Activated CD4-positive, alpha-beta T cell treated with anti-CD3 and anti-CD28 coated beads, Interleukin-2, amount 50 U/mL, for 48 hours (primary cell): Measurements from ENCODE around the gene INCA1.

ENCODE experiments used
- DNase-seq, 2 experiments: peaks; one replicate each; pipeline ENCODE4 v3.0.0-alpha.2; 2020

INCA1 gene

DNA sequence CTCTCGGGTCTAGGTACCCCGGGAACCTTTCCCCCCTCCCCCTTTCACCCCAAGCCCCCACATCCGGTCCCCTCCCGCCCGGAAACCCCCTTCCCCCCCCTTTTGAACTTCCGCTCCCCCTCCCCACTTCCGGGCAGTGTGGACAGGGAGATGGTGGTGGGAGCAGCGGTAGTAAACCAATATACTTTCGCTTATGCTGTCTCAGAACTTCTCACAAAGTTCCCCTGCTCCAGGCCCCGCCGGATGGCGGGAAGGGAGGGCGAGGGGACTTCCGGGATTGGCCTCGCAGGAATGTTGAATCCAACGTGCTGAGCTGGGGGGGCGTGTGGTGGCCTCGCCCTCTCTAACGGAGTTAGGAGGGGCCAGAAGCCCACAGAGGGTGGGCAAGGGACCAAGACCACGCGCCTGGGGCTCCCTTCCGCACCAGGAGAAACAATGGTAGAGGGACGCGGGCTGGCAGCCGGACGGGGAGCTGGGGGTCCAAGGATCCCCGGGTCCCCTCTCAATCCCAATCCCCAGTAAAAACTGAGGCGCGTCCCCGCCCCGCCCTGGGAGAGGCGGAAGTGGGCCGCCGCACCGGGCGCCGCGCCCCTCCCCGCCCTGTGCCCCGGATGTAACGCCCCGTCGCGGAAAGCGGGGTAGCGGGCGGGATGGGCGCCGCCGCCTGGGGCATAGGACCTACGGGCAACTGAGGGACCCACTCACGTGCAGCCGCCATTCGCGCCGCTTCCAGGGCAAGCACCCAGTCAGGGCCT, 49.7 kb downstream of the INCA1 start:
- DNase-seq = peak; percentile 74 to 79

DNA sequence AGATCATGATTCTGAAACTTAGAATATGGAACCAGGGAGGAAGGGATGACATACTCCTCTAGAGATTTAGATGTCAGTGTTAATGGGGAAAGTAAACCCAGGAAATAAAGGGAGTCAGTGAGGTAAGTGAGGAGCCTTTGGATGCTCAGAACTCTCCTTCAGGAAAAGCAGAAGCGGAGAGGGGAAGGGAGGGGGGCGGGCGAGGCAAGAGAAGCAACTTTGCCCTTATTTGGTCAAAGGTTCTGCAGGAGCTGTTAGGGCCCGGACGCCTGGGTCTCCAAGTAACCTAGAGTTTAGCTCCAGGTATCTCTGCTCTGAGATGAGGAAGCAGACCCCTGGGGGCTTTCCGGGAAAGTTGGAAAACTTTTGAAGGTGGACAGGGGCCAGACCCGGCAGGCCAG, 50.3 kb downstream of the INCA1 start:
- DNase-seq = no peak

DNA sequence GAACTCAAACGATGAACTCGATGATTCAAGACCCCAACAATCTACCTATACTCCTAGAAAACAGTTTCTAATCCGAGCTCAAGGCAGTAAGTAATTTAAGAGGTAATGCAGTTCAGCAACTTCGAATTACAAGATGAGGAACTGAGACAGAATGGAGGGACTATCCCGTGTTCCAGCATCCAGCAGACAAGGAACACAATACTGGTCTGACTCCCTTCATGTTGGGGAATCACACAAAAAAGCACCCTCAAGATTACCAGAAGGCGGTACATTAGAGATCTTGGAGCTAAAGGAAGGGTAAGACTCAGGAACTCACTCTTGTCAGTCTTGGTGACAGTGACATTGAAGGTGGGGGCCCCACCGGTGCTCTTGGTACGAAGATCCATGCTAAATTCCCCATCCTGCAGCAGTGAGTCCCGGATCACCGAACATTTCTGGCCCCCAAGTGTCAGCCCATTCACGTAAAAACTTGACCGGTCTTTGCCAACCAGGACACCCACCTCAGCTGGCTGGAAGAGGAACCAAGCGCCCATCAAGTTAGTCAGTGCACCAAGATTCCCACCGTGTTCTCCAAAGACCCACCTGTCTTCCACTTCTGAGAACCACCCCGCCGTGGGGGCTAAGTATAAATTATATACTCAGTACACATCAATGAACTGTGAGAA, 50.9 kb downstream of the INCA1 start:
- peak in 1 of 2 experiments; percentile 24 for DNase-seq

DNA sequence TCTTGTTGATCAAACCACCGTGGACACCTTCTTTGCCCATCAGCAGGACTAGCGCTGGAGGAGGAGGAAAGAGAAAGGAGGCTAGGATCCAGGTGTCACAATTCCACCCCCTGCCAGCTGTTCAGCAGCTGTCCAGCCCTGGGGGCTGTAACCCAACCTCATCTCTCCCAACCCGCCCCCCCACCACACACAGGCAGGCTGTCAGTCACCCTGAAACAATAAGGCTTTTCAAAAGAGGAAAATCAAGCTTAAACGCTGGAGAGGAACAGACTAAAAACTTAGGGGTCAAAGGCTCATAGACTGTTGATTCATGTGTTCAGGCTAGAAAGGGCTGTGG, 51.4 kb downstream of the INCA1 start:
- DNase-seq = peak in 1 of 2 experiments; percentile 24

DNA sequence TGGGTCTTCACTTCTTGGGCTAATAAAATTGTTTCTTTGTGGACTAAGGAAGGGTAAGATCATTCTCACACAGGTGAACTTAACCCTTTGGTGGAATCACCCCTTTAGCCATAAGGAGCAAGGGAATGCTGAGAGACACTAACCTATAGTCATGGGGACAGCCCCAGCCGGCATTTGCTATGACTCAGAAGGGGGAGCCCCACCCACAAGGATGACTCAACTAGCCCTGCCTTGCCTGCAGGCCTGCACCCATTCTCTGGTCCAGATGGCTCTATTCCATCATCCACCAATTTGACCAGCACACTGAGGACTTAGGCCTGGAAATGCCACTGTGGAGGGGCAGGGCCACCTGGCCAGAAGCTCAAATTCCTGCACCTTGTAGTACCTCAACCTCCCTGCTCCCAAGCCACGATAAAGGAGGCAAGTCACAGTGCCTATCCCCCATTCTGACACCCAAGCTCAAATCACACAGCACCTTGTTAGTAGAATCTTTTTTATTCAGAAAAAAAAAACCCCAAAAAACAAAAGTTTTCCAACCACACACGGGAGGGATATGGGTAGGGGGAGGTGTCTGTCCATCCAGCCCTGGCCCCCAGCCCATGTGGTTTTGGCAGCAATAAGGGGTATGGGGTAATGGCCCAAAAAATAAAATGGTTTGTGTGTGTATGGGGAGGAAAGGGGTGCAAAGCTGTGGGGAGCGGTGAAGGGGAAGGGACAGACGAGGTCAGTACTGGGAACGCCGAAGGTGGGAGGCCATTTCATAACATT, 52.0 kb downstream of the INCA1 start:
- DNase-seq = peak; percentile 90 to 93

DNA sequence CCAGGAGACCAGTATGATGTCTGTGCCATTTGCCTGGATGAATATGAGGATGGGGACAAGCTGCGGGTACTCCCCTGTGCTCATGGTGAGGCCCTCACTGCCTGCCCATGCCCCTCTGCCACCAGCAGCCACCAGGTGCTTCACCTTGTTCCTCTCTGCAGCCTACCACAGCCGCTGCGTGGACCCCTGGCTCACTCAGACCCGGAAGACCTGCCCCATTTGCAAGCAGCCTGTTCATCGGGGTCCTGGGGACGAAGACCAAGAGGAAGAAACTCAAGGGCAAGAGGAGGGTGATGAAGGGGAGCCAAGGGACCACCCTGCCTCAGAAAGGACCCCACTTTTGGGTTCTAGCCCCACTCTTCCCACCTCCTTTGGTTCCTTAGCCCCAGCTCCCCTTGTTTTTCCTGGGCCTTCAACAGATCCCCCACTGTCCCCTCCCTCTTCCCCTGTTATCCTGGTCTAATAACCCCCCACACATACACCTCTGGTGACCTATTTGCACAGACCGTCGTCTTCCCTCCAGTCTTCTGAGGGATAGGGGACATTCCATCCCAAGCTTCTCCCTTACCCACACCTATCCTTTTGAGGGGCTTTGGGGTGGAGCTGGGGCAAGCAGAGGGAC, 52.7 kb downstream of the INCA1 start:
- DNase-seq = peak; percentile 51 to 59

DNA sequence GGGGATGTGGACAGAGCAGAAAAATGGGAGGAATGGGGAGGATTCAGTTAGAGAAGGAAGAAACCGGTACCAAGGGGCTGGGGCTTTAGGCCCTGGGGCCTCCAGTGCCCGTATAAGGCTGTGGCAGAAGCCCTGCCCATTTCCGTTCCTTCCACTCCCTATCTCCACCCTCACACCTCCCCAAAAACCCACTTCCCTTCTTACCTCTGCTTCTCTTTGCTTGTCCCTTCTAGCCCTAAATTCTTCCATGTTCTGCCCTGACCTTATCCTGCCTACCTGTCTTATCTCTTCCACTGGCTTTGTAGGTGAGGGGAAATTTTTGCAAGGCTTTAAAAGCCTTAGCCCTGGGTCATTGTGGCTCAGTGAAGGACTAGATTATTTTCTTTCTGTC, 53.2 kb downstream of the INCA1 start:
- DNase-seq = peak; percentile 61 to 71

DNA sequence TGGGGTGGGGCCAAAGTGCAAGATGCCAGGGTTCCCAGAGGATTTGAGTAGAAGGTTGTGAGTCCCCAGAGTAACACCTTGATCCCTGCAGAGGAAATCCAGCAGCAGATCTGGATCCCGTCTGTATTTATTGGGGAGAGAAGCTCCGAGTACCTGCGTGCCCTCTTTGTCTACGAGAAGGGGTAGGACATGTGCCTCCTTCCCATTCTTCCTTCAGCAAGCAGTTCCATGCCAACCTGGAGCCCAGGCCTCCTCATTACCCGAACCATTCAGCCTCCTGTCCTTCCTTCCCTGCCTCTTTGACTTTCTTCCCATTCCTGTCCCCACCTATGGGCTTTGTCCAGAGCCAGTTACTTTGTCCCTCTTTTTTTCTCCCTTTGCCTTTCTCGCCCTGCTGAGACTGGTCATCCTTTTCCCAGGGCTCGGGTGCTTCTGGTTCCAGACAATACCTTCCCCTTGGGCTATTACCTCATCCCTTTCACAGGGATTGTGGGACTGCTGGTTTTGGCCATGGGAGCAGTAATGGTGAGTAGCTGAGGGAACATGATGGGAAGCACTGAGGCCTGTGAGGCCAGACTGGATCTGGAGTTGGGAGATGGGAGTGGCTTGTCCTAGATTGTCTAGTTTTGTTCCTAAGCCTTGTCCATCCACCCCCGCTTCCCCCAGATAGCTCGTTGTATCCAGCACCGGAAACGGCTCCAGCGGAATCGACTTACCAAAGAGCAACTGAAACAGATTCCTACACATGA, 54.4 kb downstream of the INCA1 start:
- no peak for DNase-seq

DNA sequence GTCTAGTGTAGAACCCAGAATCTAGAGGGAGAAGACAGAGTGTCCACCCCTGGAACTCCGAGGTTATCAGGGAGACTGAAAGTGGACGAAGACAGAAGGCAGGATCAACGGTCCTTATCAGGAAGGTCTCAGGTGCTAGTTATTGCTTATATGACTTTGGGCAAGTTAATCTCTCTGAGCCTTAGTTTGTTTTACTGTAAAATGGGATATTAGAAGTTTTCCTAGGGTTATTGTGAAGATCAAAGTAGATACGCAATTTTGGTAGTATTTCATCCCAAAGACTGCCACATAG, 56.1 kb downstream of the INCA1 start:
- DNase-seq = no peak

DNA sequence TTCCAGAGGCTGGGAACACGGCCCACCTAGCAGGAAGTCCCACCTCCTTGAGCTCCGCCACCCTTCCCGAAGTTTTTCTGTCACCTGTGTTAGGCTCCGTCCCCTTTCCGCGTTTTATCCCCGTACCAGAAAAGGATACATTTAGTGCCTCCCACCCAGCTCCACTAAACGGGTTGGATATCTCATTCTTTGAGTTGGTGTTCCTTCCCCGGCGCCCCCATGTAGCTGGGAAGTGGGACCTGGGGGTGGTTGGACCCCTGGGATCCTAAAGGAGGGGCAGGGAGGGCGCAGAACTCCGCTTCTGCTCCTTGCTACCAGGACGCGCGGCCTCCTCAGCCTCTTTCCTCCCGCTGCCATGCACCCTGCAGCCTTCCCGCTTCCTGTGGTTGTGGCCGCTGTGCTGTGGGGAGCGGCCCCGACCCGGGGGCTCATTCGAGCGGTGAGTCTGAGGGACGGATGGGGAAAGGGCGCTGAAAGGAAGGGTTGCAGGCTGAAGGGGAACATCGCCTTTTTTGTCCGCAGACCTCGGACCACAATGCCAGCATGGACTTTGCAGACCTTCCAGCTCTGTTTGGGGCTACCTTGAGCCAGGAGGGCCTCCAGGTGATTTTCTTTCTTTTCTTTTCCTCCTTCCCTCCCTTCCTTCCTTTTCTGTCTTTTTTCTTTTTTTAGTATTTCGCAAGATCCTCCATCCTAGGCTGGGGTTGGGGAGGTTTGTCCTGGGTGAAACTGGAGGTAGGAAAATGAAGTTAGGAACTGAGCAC, 56.6 kb downstream of the INCA1 start:
- DNase-seq = peak; percentile 55 to 61

DNA sequence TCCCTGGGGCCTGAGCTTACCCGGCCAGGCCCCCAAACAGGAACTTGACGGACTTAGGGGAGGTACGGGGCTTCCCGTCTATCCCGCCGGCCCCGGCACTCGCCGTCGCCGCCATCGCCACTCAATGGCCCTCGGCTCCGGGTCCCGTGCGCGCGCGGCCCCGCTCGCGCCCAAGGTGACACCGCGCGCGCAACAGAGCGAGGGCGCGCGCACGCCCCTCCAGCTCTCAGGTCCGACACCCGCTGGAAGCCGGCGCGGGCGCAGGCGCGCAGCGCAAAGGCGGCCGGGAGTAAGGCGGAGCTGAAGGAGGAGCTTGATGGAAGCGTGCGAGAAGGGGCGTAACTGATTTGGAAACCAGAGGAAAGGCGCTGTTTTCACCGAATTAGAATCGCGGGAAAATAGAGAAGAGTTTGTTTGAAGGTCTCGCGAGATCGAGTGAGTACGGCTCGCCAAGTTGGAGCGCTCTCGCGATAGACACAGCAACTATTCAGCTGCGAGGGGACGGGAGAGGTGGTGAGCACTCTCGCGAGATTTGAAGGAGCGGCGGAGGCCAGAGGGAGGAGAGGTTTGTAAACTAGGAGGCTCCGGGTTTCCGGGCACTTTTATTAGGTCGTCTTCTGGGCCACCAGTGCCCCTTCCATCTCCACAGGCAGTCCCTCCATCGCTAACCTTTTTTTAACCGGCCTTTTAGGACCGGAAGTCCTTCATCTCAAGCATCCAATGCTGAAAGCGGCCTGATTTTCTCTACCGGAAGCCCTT, 57.3 kb downstream of the INCA1 start, which contains the start of the genes RNF167 and SLC25A11:
TSS of gene RNF167 (plus strand) at position 473 of the 759 bp plus-strand sequence. CDS start 642 bp downstream, outside the sequence.
TSS of gene SLC25A11 (minus strand) at position 251 of the 759 bp plus-strand sequence. CDS start at position 115, 136 bp downstream.
- DNase-seq = peak; percentile 93 to 96

DNA sequence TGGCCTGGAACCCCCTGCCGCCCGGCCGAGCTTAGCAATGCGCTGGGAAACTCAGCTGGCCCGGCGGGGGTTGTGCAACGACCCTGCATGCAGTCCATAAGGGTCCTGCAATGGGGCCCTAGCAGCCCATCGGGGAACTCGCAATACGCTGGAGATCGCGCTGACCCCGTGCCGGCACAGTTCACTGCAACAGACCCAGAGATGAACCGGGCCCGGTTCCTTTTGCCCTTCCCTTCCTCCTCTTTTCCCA, 57.9 kb downstream of the INCA1 start:
- no peak for DNase-seq

DNA sequence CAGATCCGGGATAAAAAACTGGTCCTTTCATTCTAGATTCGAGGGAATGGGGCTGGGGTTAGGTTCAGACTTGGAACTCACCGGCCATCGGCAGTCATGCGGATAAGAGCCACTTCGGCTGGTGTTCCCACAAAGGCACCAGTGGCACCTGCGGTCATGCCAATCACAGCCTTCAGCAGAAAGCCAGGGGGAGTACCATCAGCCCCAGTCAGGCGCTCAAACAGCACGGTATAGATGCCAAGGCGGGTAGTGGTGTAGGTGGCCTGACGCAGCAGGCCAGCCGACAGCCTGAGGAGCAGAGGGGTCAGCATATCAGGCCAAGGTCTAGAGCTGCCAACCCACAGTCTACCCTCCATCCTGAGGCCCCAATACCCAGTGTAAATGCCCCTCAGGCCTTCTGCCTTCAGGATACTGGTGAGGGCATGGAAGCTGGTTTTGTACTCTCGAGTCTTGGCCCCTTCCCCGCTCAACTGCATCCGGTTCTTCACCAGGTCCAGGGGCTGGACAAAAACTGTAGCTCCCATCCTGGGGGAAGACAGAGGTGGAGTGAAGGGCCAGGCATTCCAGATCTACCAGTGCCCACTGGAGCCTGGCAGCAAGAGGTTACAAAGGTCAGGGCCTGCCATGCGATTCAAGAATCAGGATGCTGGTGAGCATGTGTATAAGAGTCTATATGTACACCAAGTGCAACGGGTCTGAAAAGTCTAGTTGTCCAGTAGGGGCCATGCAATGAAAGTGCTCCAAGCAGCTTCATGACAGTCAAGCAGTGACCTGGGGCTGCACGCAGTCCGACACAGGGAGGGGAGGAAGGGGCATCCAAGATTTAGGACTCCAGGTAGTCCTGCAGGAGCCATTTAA, 58.4 kb downstream of the INCA1 start:
- DNase-seq = no peak
